DMS153 treated with DMSO at 0.1 percent for 48 hours (cell line): ENCODE results near the gene RILP.

Source experiments
- DNase-seq: peaks from one replicate; lab custom pipeline; 2025; ENCODE audit not compliant: unreplicated experiment; lab: John Stamatoyannopoulos, UW

Gene RILP

DNA sequence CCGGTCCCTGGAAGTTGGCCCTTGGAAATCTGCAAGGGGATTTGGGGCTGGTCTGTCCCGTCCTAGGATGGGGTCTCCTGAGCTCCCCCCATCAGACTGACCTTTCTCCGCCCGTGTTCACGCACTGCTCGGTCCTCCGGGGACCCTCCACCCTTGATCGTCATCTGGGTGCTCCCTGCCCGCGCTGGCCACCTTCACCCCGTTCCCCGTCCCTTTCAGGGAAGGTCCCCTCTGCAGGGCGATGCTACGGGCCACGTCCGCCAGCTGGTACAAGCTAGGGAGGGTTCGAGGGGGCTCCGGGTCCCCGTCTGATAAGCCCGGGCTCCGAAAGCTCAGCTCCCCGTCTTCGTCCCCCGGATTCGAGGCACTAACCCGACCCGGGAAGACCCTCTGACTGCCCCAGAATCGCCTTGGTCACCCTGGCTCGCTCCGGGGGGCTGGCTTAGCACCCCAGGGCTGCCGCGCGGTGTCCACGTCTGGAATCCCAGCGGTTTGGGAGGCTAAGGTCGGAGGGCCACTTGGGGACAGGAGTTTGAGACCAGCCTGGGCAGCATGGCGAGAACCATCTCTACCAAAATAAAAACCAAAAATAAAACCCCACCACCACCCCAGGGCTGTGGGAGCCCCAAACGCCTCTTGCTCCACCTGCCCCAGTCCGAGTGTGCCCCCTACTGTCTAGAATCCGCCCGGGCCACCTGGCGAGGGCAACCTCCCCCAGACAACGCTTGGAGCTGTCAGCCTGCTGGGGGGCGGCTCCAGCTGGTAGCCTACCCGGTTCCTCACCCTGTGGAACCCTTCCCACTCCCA is 20.0 kb downstream of the RILP start:
- DNase-seq, result no peak

DNA sequence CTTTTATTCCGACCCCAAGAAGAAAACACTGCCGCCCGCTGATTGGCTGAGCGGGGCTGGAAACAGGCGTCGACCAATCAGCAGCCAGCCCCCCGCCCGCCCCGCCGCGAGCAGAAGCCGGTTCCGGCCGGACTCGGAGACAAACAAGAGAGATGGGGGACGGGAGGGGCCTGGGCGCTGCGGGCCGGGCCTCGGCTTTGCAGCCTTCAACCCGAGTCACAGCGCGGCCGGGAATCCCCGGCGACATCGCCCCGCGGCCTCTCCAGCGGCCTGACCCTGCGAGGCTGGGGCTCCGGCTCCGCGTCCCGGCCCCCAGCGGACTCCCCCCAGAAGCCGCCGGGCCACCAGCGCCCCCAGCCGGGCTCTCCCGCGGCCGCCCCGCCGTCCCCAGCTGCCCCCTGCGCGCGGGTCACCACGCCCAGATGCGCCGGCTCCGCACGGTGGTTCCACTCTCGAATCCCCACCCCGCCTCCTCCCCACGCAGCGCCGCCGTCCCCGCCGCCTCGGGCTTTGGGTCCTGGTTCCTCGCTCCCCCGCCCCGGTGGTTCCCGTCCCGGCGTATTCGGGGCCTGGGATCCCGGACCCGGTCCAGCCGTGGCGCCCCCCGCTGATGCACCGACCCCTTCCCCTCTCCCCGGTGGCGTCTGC is 20.7 kb downstream of the RILP start:
- peak; percentile 42 for DNase-seq

DNA sequence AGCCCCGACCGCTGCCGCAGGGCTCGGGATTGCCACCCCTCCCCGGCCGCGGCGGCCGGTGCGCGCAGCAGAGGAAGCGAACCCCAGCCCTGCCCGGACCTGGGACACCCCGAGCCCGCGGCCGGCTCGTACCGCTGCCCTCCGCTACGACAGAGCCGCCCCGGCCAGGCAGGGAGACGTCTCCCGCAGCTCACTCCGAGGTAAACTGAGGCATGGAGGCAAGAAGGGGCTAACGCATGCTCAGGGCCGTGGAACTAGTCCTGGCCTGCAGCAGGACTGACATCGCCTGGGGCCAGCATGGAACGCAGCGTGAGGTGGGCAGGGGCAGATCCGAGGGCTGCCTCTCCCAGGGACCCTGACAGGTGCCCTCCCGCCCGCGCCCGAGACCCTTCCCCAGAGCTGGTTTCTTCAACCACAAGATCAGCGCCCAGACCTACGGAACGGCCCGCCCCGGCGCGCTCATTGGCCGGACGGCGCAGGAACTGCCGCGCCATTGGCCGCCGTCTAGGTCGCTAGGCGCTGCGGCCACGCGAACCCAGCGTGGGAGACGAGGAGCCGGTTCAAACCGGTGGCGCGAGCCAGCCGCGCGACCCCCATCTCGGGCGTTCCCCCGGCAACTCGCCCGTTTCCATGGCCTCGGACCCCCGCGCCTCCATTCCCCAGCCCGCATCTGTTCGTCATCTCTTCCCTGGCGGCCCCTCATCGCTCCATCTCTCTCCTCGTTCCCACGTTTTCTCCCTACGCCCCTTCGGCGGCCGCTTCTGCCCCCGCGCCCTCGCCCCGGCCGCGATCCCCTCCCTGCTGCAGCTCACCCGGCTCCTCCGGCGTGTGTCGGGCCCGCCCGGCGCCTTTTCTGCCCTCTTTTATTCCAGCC is 21.4 kb downstream of the RILP start, which contains the start of gene SLC43A2:
SLC43A2 (minus strand) TSS at position 853 of the 874 bp plus-strand sequence. CDS start 960 bp downstream, outside the sequence.
- DNase-seq, result peak; percentile 10

DNA sequence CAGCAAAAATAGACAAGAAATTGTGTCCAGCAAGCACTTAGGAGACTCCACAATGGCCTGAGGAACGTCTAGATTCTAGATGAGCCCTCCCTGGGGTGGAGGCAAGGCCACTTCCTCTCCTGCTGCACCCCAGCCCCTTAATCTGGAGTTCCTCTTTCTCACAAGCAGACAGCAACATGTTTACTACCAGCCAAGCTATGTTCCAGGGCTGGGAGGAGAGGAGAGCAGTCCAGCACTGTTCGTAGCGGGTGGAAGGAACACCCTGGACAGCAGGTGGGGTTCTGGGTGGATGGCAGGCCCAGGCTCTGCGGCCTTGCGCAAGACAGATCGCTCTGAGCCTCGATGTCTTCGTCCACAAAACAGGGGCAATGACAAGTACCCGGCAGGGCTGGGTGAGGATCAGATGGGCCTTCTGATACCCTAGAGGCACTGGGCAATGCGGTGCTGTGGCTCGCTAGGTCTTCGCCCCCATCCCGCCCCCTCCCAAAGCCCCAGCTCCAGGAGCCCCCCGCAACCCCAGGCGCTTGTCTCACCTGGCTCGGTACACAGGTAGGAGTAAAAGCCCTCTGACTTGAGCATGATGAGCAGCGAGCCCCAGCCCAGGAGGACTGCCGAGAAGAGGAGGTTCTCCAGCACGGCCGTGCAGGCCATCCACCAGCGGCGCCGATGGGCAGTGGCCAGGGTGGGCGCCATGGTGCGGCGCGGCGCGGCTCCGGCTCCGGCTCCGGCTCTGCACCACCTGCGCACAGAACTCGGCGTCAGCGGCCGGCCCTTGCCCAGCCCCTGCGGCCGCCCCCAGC is 22.3 kb downstream of the RILP start:
- DNase-seq, result no peak

DNA sequence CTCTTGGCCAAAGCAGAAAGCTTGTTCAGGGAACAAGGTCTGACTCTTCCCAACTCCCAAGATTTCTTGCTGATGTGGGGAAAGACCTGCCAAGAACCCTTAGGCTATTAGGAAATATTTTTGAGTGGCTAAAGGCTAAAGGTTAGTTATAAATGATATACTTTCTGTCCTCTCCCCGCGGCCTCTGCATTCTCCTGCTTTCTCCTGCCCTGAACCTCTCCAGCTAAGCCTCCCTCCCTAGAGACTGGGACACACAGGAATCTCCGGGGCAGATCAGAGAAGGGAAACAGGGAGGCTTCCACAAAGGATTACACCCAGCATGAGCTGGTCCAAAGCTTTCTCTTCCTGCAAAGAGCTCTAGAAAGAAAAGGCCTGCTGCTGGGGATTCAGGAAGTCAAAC is 23.3 kb downstream of the RILP start:
- DNase-seq, result no peak

DNA sequence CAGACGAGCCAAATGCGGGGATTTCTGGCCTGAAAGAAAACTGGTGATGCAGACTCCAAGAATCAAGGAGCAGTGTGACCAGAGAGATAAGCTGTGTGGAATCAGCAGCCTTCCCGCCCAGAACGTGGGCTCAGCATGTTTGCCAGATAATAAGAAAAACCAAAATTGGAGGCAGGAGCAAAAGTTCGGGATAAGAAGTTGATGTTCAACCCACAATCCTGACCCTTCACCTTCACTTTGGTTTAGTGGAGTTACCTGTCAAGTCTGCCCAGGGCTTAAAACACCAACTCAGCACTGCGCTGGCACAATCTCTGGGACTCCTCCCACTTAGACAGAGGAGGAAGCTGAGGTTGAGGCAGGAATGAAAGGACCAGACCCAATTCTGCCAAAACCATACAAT is 24.1 kb downstream of the RILP start:
- DNase-seq, result no peak

DNA sequence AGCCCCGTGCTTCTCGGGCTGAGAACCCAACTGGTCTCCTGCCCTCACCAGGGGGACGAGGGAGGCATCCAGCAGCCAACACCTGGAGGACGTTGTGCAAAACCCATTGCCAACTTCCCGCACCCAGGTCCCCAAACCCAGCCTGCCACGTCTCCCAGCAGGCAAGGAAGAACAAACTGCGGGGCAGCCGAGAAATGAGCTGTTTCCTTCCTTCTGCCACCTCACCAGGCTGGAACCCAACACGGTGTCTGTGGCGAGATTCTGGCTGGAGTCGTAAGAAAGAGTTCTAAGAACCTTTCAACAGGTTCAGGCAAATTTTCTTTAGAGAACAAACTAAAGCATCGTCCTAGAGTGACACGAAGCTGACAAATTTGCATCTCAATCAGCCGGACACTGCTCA is 24.6 kb downstream of the RILP start:
- no peak for DNase-seq

DNA sequence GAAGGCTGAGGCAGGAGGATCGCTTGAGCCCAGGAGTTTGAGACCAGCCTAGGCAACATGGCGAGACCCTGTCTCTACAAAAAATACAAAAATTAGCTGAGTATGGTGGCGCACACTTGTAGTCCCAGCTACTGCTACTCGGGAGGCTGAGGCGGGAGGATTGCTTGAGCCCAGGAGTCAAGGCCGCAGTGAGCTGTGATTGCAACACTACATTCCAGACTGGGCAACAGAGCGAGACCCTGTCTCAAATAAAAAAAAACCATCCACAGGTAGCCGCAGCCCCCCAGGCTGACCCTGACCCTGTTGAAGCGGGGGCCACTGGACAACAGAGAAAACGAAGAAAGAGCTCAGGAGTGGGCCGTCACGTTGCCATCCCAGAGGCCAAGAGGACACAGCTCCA is 25.0 kb downstream of the RILP start:
- DNase-seq, result no peak

DNA sequence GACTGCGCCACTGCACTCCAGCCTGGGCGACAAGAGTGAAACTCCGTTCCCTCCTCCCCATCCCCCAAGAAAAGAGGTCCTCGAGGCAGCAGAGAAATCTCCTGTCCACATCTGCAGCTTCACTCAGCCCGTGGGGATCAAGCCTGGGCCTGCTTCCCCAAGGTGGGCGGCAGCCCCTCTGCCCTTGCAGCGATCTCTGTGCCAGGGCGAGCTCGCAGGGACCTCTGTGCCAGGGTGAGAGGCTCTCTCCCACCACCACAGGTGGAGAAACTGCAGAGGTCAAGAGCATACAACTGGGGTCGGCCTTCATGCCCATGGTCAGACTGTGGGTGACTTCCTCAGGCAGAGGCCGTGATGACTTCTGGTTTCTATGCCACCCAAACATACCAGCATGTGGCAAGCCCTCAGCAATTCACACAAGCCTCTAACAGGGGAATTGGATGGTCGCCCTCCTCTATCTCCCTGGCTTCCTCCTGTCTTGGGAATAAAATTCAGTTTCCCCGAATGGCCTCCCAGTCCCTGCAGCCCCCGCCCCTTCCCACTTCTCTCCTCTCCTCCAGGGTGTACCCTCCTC is 26.5 kb downstream of the RILP start:
- no peak for DNase-seq

DNA sequence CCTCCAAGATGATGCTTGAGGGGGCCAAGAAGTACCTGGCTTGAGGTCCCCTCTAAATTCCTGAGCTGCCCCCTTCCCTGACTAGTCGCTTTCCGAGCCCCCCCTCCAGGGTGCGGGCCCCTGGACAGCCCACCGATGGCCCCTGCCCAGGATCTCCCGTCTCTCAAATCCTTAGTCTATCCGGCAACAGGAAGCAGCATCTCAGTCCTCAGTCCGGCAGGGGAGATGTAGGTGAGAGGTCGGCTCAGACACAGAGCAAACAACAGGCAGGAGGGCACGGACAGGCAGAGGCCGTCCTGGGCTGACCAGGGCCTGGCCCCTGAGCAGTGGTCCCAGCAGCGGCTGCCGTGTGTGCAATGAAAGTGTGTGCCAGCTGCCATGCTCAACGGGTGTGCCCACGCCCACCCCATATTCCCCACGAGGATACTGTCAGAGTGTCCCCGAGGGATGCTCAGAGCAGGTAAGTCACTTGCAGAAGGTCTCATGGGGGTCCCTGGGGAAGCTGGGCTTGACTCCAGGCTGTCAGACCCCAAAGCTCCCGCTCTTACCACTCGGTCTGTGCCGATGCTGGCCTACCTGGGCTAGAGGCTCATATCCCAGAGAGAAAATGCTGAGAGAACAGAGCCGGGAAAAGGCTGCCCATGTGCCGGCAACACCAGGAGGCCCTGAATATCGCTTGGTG is 28.3 kb downstream of the RILP start:
- no peak for DNase-seq

DNA sequence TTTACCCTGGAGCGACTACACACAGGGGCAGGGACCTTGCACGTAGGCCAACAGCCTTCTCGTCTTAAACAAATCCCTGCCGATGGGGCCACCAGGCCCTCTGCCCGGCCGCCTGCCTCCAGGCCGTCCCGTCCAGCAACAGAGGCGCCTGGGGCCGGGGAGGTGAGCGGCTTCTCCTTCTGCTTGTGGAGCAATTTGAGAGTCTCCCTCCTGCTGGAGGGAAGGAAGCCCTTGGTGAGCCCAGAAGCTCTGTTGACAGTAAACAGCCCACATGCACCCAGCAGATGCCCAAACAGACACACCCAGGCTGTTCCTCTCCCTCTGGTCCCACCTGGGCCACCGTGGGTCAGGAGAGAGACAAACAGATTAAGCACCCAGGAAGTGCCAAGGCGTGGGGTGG is 29.2 kb downstream of the RILP start:
- no peak for DNase-seq

DNA sequence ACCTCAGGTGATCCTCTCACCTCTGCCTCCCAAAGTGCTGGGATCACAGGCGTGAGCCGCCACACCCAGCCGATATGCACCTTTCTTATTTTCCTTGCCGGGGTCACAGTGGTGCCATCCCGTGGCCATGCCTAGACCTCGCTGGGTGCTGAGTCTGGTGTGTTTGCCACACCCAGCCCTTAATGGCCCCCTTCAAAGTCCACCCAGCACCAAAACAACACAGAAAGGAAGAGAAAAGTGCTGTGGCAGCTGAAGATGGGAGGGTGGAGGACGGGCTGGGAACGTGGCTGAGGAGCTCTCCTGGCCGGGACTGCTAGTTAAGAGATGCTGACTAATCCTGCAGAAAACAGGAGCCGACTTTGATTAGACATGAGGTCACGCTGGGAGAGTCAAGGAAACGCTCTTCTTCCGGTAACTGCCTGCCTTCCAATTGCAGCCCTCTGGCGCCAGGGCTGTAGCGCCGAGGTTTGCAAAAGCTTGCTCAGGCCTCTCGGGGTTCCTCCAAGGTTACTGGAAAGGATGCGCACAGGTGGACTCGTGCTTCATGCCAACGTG is 32.0 kb downstream of the RILP start:
- no peak for DNase-seq

DNA sequence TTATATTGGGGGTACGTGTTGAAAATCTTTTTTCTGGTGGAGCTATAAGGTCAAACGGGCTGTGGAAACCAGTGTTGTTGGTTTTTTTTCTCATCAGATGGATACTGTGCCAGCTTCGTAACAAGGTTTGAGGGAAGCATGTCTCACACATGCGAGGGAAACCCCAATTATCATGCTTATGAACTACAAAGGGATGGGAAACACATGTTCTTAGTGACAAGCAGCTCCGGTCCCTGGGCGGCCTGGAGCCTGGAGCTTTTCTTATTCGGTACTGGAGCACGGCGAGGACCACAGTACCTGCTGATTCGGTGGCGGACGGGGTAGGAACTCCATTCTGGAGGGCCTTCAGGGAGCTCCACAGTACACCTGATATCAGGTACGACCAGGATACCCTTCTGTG is 33.6 kb downstream of the RILP start:
- no peak for DNase-seq

DNA sequence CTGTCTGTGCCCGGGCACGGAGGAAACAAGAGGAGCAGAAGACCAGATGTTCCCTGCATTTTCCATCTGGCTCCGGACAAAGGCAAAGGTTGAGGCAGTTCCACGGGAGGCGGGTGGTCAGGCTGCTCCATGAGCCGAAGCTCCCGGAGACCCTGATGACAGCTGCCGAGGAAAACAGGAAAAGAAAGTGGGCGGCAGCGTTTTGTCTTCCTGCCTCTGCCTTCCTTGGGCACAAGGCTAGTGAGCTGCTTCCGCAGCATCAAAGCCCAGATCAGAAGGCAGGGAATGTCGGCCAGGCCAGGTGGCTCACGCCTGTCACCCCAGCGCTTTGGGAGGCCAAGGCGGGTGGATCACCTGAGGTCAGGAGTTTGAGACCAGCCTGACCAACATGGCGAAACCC is 37.3 kb downstream of the RILP start:
- DNase-seq, result no peak

DNA sequence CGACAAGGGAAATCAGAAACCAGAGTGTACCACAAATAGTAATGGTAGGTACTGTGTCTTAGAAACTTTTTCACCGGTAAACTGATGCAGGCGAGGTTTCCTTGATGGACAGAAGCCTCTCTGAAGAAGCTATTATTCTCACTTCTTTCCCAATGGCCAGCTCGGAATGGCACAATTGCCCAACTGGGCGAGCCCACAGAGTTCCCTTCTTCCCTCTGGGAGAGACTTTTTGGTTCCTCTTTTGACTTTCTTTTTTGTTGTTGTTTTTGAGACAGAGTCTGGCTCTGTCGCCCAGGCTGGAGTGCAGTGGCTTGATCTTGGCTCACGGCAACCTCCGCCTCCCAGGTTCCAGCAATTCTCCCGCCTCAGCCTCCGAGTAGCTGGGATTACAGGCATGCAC is 38.0 kb downstream of the RILP start:
- no peak for DNase-seq

DNA sequence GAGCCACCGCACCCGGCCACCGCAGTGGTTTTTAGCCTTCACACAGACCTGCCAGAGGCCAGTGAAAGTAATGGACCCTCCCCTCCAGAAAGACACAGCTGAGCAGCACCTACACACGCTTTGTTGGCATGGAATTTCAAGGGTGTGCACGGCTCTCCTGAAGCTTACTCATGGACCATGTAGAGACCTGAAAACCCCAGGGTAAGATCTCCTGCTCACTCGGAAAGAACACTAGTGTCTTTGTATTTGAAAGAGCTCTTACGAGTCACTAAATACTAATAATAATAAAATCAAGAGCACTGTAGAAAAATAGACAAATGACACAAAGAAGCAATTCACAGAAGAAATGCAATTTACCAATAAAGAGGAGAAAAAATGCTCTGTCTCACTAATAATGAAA is 41.0 kb downstream of the RILP start:
- no peak for DNase-seq

DNA sequence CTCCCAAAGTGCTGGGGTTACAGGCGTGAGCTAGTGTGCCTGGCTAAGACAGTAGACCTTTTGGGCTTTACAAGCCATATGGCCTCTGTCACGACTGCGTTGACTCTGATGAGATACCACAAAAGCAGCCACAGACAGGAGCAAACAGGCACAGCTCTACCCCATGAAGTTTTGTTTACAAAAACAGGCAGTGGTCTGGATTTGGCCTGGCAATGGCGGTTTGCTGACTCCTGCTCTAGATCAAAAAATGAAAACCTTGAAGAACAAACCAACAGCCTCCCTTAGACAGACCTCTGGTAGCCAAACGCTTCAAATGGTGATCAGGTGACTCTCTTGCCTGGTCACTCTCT is 41.7 kb downstream of the RILP start:
- no peak for DNase-seq

DNA sequence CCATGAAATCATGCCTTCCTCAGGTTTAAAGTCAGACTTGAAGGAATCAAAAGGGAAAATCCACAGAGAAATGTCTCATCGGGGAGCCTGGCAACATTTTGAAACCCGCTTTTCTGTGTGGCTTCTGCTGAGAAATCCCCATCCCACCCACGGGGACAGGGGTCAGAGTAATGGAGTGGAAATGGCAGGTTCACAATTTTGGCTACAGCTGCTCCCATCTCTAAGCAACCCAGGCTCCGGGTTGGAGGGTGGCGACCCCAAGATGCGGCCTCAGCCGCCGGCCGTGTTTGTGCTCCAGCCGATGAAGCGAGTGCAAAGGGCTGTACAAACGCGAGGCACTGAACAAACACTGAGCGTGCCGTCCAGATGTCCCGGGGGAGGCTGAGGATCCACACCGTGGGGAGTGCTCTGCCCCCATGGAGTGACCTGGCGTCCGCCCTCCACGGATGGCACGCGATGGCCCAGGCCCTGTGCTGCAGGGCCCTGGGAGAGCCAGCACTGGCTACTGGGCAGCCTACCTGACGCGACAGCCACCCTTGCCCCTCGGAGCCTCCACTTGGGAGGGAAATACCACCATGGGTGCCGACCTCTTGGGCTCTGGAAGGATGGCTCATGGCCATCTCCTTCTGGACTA is 43.2 kb downstream of the RILP start:
- no peak for DNase-seq

DNA sequence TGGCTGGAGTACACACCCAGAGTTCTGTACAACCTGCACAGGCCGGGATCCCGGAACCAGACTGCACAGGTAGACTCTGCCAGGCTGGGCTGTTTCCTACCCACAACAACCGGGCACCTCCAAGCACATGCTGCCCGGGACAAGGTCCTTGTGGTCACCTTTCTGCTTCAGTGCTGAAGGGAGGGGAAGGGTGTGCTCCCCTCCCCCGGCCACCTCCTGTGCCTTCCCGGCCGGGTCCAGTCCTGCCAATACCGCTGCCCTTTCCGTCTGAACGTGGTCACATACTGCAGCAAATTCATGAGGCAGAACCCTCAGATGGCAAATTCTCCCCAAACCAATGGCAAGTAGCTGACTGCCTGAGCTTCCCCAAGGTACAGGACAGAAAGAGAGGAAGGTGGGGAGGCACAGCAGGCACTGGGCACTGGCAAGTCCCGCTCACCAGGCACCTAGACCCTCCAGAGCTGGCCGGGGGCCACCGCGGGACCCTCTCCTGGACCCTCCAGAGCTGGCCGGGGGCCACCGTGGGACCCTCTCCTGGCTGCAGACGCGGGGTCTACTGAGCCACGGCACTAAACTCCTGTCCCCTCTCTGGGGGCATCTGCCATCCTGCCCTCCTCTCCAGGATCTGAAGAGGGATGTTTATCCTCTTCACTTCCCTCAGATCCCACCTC is 43.9 kb downstream of the RILP start:
- DNase-seq, result no peak
